Measurements from ENCODE around the gene ASTN2.
"Not testable (repeated sequence)": the region's sequence is repeated elsewhere in the genome, so short reads cannot be mapped to it uniquely, and the experiment has no call there.

The ASTN2 gene

GRCh38 chr9:116465576-116466270 lies 949.1 kb downstream of the ASTN2 start:
- DNase-seq, result no peak

- no peak for DNase-seq
Measured at GRCh38 chr9:116464987-116465571, 949.8 kb downstream of the ASTN2 start.

- no peak for DNase-seq
Measured at GRCh38 chr9:116464423-116464822, 950.4 kb downstream of the ASTN2 start.

GRCh38 chr9:116461632-116462031 lies 953.2 kb downstream of the ASTN2 start:
- DNase-seq, result no peak

- no peak for DNase-seq
Measured at GRCh38 chr9:116460026-116460425, 954.8 kb downstream of the ASTN2 start.

GRCh38 chr9:116459576-116459975 lies 955.3 kb downstream of the ASTN2 start:
- DNase-seq, result no peak

- no peak for DNase-seq
Measured at GRCh38 chr9:116456490-116457088, 958.3 kb downstream of the ASTN2 start.

- not testable (repeated sequence) for DNase-seq
Measured at GRCh38 chr9:116454539-116454938, 960.3 kb downstream of the ASTN2 start.

GRCh38 chr9:116453785-116454184 lies 961.1 kb downstream of the ASTN2 start:
- DNase-seq, result no peak

GRCh38 chr9:116452634-116453033 lies 962.2 kb downstream of the ASTN2 start:
- DNase-seq, result no peak

- DNase-seq, result no peak
Measured at GRCh38 chr9:116452227-116452626, 962.6 kb downstream of the ASTN2 start.

GRCh38 chr9:116451500-116452115 lies 963.2 kb downstream of the ASTN2 start:
- DNase-seq, result no peak

- DNase-seq, result no peak
Measured at GRCh38 chr9:116450378-116451139, 964.3 kb downstream of the ASTN2 start.

GRCh38 chr9:116449949-116450348 lies 964.9 kb downstream of the ASTN2 start:
- DNase-seq, result no peak

- no peak for DNase-seq
Measured at GRCh38 chr9:116448431-116448830, 966.4 kb downstream of the ASTN2 start.

- DNase-seq, result no peak
Measured at GRCh38 chr9:116447934-116448333, 966.9 kb downstream of the ASTN2 start.

GRCh38 chr9:116442528-116442927 lies 972.3 kb downstream of the ASTN2 start:
- DNase-seq, result no peak

GRCh38 chr9:116437411-116438370 lies 977.2 kb downstream of the ASTN2 start:
- DNase-seq, result no peak

GRCh38 chr9:116436121-116436520 lies 978.7 kb downstream of the ASTN2 start:
- DNase-seq, result no peak

- DNase-seq, result no peak
Measured at GRCh38 chr9:116435706-116436105, 979.2 kb downstream of the ASTN2 start.

GRCh38 chr9:116434314-116434713 lies 980.5 kb downstream of the ASTN2 start:
- no peak for DNase-seq

- no peak for DNase-seq
Measured at GRCh38 chr9:116432051-116432450, 982.8 kb downstream of the ASTN2 start.

All from stimulated activated CD4-positive, alpha-beta T cell treated with anti-CD3 and anti-CD28 coated beads, Interleukin-4, amount 100 ng/mL, for 1 hour (primary cell).